IMR-90 (cell line): ENCODE data around the gene SIM2. TPM values are rescaled to one million over a fixed set of nuclear protein-coding genes. Genes with fewer than 3 reads are reported as not detected.

Experiments used
- ATAC-seq: fragments of 200-7000 bp; cut with Tn5 transposase; 2 replicates; pipeline ENCODE4 v1.9.1; 2020; ENCODE audit warnings: low read depth, mild to moderate bottlenecking, moderate library complexity
- BruUV-seq: library from RNA; stranded (reverse); fragments of 400-500 nt; replicated peaks from 2 replicates; lab custom pipeline; 2021; lab: Mats Ljungman, UMichigan
- CTCF ChIA-PET: fragments of 300-600 bp; formaldehyde crosslinking; extraction: SDS; loops from one replicate; lab custom pipeline; 2021; ENCODE audit warnings: antibody characterized with exemption; lab: Yijun Ruan, JAX
- POLR2A ChIA-PET: fragments of 300-600 bp; sonication (Branson Sonifier 250); formaldehyde crosslinking; loops from one replicate; lab custom pipeline; 2022; ENCODE audit warnings: antibody characterized with exemption; ENCODE audit not compliant: unreplicated experiment; lab: Charles Lee
- DNase-seq: peaks from one replicate; pipeline ENCODE4 v3.0.0; 2013
- H2AFZ ChIP-seq: replicated peaks from 2 replicates; pipeline ENCODE3; 2013; ENCODE audit warnings: low read length, mild to moderate bottlenecking; ENCODE audit not compliant: poor library complexity
- H2AK5ac ChIP-seq: 2 replicates; pipeline ENCODE4 v1.6.1; 2013; ENCODE audit warnings: low read depth, low read length, inconsistent platforms
- H2AK9ac ChIP-seq: replicated peaks from 2 replicates; pipeline ENCODE3; 2013; ENCODE audit warnings: mild to moderate bottlenecking, low read depth, low read length, moderate library complexity; ENCODE audit not compliant: poor library complexity
- H2BK120ac ChIP-seq: 2 replicates; pipeline ENCODE4 v1.6.1; 2013; ENCODE audit warnings: low read depth, low read length, inconsistent platforms
- H2BK15ac ChIP-seq: 3 replicates; pipeline ENCODE4 v1.6.1; 2013; ENCODE audit warnings: low read depth, low read length, inconsistent platforms
- H2BK20ac ChIP-seq: 2 replicates; pipeline ENCODE4 v1.6.1; 2013; ENCODE audit warnings: low read depth, mild to moderate bottlenecking, inconsistent platforms, low read length, moderate library complexity
- H2BK5ac ChIP-seq: 2 replicates; pipeline ENCODE4 v1.6.1; 2013; ENCODE audit warnings: mild to moderate bottlenecking, low read depth, low read length, inconsistent platforms; ENCODE audit not compliant: poor library complexity, severe bottlenecking
- H3K14ac ChIP-seq: replicated peaks from 2 replicates; pipeline ENCODE4 v1.6.1; 2013; ENCODE audit warnings: low read depth, low read length, inconsistent platforms
- H3K18ac ChIP-seq: 2 replicates; pipeline ENCODE4 v1.6.1; 2013; ENCODE audit warnings: low read depth, low read length, control low read depth
- H3K23ac ChIP-seq: 2 replicates; pipeline ENCODE4 v1.6.1; 2013; ENCODE audit warnings: low read depth, low read length, inconsistent platforms
- H3K27ac ChIP-seq: 2 replicates; pipeline ENCODE4 v1.5.1; 2013; ENCODE audit warnings: mild to moderate bottlenecking, control low read depth, low read length; ENCODE audit not compliant: insufficient read depth
- H3K27me3 ChIP-seq: 2 replicates; pipeline ENCODE4 v1.6.1; 2013; ENCODE audit warnings: low read length; ENCODE audit not compliant: control insufficient read depth, insufficient read depth
- H3K36me3 ChIP-seq: 2 replicates; pipeline ENCODE4 v1.6.1; 2013; ENCODE audit warnings: low read length, mixed read lengths; ENCODE audit not compliant: control insufficient read depth, insufficient read depth
- H3K4ac ChIP-seq: 2 replicates; pipeline ENCODE4 v1.6.1; 2013; ENCODE audit warnings: low read depth, low read length, inconsistent platforms
- H3K4me1 ChIP-seq: 2 replicates; pipeline ENCODE4 v1.6.1; 2013; ENCODE audit warnings: low read length, mixed read lengths; ENCODE audit not compliant: control insufficient read depth, insufficient read depth
- H3K4me2 ChIP-seq: 2 replicates; pipeline ENCODE4 v1.6.1; 2013; ENCODE audit warnings: low read depth, mild to moderate bottlenecking, control low read depth, low read length, moderate library complexity
- H3K4me3 ChIP-seq: 2 replicates; pipeline ENCODE4 v1.5.1; 2013; ENCODE audit warnings: low read depth, mild to moderate bottlenecking, control low read depth, low read length, moderate library complexity; ENCODE audit not compliant: insufficient read depth
- H3K56ac ChIP-seq: 2 replicates; pipeline ENCODE4 v1.6.1; 2013; ENCODE audit warnings: low read length, inconsistent platforms; ENCODE audit not compliant: insufficient read depth; ENCODE audit errors: extremely low read depth
- H3K79me1 ChIP-seq, 2 experiments: 2 replicates each; pipeline ENCODE4 v1.6.1; 2013; ENCODE audit warnings: low read length in 2 of 2, inconsistent platforms in 1 of 2, low read depth in 1 of 2
- H3K9ac ChIP-seq: 2 replicates; pipeline ENCODE4 v1.6.1; 2013; ENCODE audit warnings: low read depth, low read length, control low read depth
- H3K9me1 ChIP-seq: 2 replicates; pipeline ENCODE4 v1.6.1; 2013; ENCODE audit warnings: low read length, inconsistent platforms; ENCODE audit not compliant: insufficient read depth
- H3K9me3 ChIP-seq: 2 replicates; pipeline ENCODE4 v1.6.1; 2013; ENCODE audit warnings: low read length; ENCODE audit not compliant: control insufficient read depth, insufficient read depth
- H4K20me1 ChIP-seq: 2 replicates; pipeline ENCODE4 v1.6.1; 2013; ENCODE audit warnings: low read length, inconsistent platforms; ENCODE audit not compliant: insufficient read depth
- H4K5ac ChIP-seq: 2 replicates; pipeline ENCODE4 v1.6.1; 2013; ENCODE audit warnings: mild to moderate bottlenecking, low read depth, low read length, control low read depth
- H4K8ac ChIP-seq, 2 experiments: 2 replicates each; pipeline ENCODE4 v1.6.1; 2013; ENCODE audit warnings: low read depth in 2 of 2, low read length in 2 of 2, control low read depth in 1 of 2, inconsistent platforms in 1 of 2
- H4K91ac ChIP-seq: 2 replicates; pipeline ENCODE4 v1.6.1; 2013; ENCODE audit warnings: low read depth, low read length, inconsistent platforms; ENCODE audit not compliant: insufficient read depth
- BHLHE40 ChIP-seq: fragments of 150-350 bp; IDR thresholded peaks from 2 replicates; pipeline ENCODE4 v1.6.1; 2016; ENCODE audit warnings: mild to moderate bottlenecking, low read depth, low read length
- CEBPB ChIP-seq: IDR thresholded peaks from 2 replicates; pipeline ENCODE4 v1.6.1; 2012; ENCODE audit warnings: low read depth, low read length, improper control_type of control experiment
- CHD1 ChIP-seq: IDR thresholded peaks from 2 replicates; pipeline ENCODE4 v1.6.1; 2012; ENCODE audit warnings: low read depth, low read length, improper control_type of control experiment
- FOS ChIP-seq: fragments of 150-350 bp; IDR thresholded peaks from 2 replicates; pipeline ENCODE4 v1.6.1; 2016; ENCODE audit warnings: low read depth, low read length
- MAFK ChIP-seq: IDR thresholded peaks from 2 replicates; pipeline ENCODE4 v1.6.1; 2012; ENCODE audit warnings: low read depth, low read length, improper control_type of control experiment
- MAZ ChIP-seq: IDR thresholded peaks from 2 replicates; pipeline ENCODE4 v1.6.1; 2012; ENCODE audit warnings: low read depth, mild to moderate bottlenecking, low read length, improper control_type of control experiment, moderate library complexity, borderline replicate concordance
- MXI1 ChIP-seq: IDR thresholded peaks from 2 replicates; pipeline ENCODE4 v1.6.1; 2012; ENCODE audit warnings: low read depth, mild to moderate bottlenecking, low read length, moderate library complexity, borderline replicate concordance
- NFE2L2 ChIP-seq: fragments of 150-350 bp; IDR thresholded peaks from 2 replicates; pipeline ENCODE4 v1.6.1; 2016; ENCODE audit warnings: low read depth, mild to moderate bottlenecking, low read length
- POLR2A ChIP-seq: IDR thresholded peaks from 2 replicates; pipeline ENCODE4 v1.6.1; 2012; ENCODE audit warnings: mild to moderate bottlenecking, low read depth, low read length
- RAD21 ChIP-seq: IDR thresholded peaks from 2 replicates; pipeline ENCODE4 v1.6.1; 2012; ENCODE audit warnings: low read length, improper control_type of control experiment
- RCOR1 ChIP-seq: IDR thresholded peaks from 2 replicates; pipeline ENCODE4 v1.6.1; 2012; ENCODE audit warnings: mild to moderate bottlenecking, low read length, improper control_type of control experiment; ENCODE audit not compliant: insufficient replicate concordance
- RFX5 ChIP-seq: IDR thresholded peaks from 2 replicates; pipeline ENCODE4 v1.8.0; 2012; ENCODE audit warnings: low read depth, mild to moderate bottlenecking, low read length, moderate library complexity
- SMC3 ChIP-seq: fragments of 150-350 bp; IDR thresholded peaks from 2 replicates; pipeline ENCODE4 v1.6.1; 2016; ENCODE audit warnings: low read depth, mild to moderate bottlenecking, antibody characterized with exemption, low read length, moderate library complexity
- WGBS, 2 experiments: methylation state at CpG; one replicate each; pipeline versions ENCODE4 v1.1.5 to v1.1.7; 2013; ENCODE audit warnings: missing lambda C conversion rate in 2 of 2; ENCODE audit not compliant: insufficient read length in 1 of 2; ENCODE audit errors: extremely low coverage in 2 of 2; 5-methylcytosine and 5-hydroxymethylcytosine counted together
- dilution Hi-C: fragments of 300-500 bp; cut with HindIII; formaldehyde crosslinking; loops from one replicate; pipeline ENCODE4 v1.14.3; 2018; ENCODE audit warnings: low sequenced_read_pairs; ENCODE audit not compliant: unreplicated experiment
- in situ Hi-C: fragments of 300-500 bp; cut with MboI; formaldehyde crosslinking; loops from 3 replicates; pipeline ENCODE4 v1.14.3; 2019; ENCODE audit warnings: low sequenced_read_pairs, inconsistent platforms, mixed read lengths
- intact Hi-C: fragments of 100-400 bp; cut with micrococcal nuclease; formaldehyde crosslinking; loops from 2 replicates; pipeline ENCODE4 v1.10.0; 2022
- polyA plus RNA-seq, 3 experiments: library from polyadenylated mRNA; depleted of rRNA; stranded (reverse); fragments of >200 nt; gene quantifications; 2 replicates each; pipeline ENCODE4 v1.2.3, GENCODE V29; 2012; ENCODE audit warnings: low replicate concordance in 1 of 3
- total RNA-seq: library from RNA; depleted of rRNA; stranded (reverse); fragments of >200 nt; gene quantifications from 2 replicates; pipeline ENCODE4 v1.2.3, GENCODE V29; 2012
- TF ChIP-seq, protein P1 (sequence below): fragments of 150-350 bp; IDR thresholded peaks from 2 replicates; pipeline ENCODE4 v1.6.1; 2017; ENCODE audit warnings: mild to moderate bottlenecking, antibody characterized with exemption, low read length, low read depth
- TF ChIP-seq, protein P2 (sequence below): conservative IDR thresholded peaks from 2 replicates; pipeline ENCODE4 v1.5.1; 2012; ENCODE audit warnings: mild to moderate bottlenecking, low read depth, low read length, improper control_type of control experiment
- TF ChIP-seq, protein P3 (sequence below): fragments of 150-350 bp; IDR thresholded peaks from 2 replicates; pipeline ENCODE4 v1.6.1; 2016; ENCODE audit warnings: low read depth, mild to moderate bottlenecking, low read length, moderate library complexity, borderline replicate concordance

SIM2 gene
- total and polyA plus RNA-seq, 2 of the 4 experiments (the other 2 are of a cell fraction), result 2.2 to 7.5 TPM

GRCh38 chr21:36768496-36768895 is 69.6 kb downstream of the SIM2 start:
- ATAC-seq, result no peak
- DNase-seq, result no peak
- CTCF ChIA-PET, result interaction anchor here (0.6 kb wide), 1 partner anchor 18 kb away, joined by 3 read pairs; no protein-coding TSS in a partner anchor

More at GRCh38 chr21:36768496-36768895, 69.6 kb downstream of the SIM2 start:
- Histone ChIP-seq H3K18ac (peak overlapping the region; percentile 37), H2BK120ac (no peak overlapping the region), H2BK20ac (peak overlapping the region; percentile 16; the same call in 1 of the 2 replicates), H3K79me1 (no peaks in the 10 kb centered on the region), H3K27ac (no peak overlapping the region), H3K9ac (no peak overlapping the region), H4K20me1 (no peaks in the 10 kb centered on the region; the same call in 1 of the 2 replicates), H3K9me3 (no peaks in the 10 kb centered on the region), H2BK15ac (no peak overlapping the region), H3K9me1 (0 out of 2 replicates have a peak, but pooled peaks cover 8% of the 10 kb centered on the region), H2BK5ac (no peak overlapping the region), H3K27me3 (no peaks in the 10 kb centered on the region), H2AK5ac (no peak overlapping the region; the same call in 1 of the 2 replicates), H3K4me3 (no peak overlapping the region), H3K56ac (no peak overlapping the region), H3K36me3 (no peaks in the 10 kb centered on the region), H3K14ac (no peak overlapping the region), H3K23ac (no peak overlapping the region), H2AK9ac (no peak overlapping the region), H4K5ac (no peak overlapping the region), H4K91ac (no peak overlapping the region), H3K4me1 (peaks cover 15% of the 10 kb centered on the region), H2AFZ (no peak overlapping the region), H3K4me2 (no peak overlapping the region), H4K8ac (no peak overlapping the region), H3K4ac (peak overlapping the region; percentile 11; the same call in 1 of the 2 replicates)
- in situ Hi-C loops (no loop called here), dilution Hi-C loops (no loop called here), intact Hi-C loops (no loop called here)
- 92% methylated on average over 8 of the region's 13 CpGs; no CpG with 5 or more reads in 1 of the 2 experiments for WGBS, 2 experiments
- BruUV-seq, result no TSS peak
- POLR2A ChIA-PET, result no interaction called here
- TF ChIP-seq CHD1, result no peak
- no peak for TF ChIP-seq RAD21
- TF ChIP-seq SMC3, result no peak
- no peak for TF ChIP-seq MAZ
- no peak for TF ChIP-seq NFE2L2
- TF ChIP-seq MAFK, result no peak
- TF ChIP-seq RFX5, result no peak
- TF ChIP-seq FOS, result no peak
- no peak for TF ChIP-seq RCOR1
- TF ChIP-seq, protein P1, sequence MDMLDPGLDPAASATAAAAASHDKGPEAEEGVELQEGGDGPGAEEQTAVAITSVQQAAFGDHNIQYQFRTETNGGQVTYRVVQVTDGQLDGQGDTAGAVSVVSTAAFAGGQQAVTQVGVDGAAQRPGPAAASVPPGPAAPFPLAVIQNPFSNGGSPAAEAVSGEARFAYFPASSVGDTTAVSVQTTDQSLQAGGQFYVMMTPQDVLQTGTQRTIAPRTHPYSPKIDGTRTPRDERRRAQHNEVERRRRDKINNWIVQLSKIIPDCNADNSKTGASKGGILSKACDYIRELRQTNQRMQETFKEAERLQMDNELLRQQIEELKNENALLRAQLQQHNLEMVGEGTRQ, result no peak
- TF ChIP-seq, protein P2, sequence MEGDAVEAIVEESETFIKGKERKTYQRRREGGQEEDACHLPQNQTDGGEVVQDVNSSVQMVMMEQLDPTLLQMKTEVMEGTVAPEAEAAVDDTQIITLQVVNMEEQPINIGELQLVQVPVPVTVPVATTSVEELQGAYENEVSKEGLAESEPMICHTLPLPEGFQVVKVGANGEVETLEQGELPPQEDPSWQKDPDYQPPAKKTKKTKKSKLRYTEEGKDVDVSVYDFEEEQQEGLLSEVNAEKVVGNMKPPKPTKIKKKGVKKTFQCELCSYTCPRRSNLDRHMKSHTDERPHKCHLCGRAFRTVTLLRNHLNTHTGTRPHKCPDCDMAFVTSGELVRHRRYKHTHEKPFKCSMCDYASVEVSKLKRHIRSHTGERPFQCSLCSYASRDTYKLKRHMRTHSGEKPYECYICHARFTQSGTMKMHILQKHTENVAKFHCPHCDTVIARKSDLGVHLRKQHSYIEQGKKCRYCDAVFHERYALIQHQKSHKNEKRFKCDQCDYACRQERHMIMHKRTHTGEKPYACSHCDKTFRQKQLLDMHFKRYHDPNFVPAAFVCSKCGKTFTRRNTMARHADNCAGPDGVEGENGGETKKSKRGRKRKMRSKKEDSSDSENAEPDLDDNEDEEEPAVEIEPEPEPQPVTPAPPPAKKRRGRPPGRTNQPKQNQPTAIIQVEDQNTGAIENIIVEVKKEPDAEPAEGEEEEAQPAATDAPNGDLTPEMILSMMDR, result no peak
- no peak for TF ChIP-seq POLR2A
- TF ChIP-seq BHLHE40, result no peak
- TF ChIP-seq, protein P3, sequence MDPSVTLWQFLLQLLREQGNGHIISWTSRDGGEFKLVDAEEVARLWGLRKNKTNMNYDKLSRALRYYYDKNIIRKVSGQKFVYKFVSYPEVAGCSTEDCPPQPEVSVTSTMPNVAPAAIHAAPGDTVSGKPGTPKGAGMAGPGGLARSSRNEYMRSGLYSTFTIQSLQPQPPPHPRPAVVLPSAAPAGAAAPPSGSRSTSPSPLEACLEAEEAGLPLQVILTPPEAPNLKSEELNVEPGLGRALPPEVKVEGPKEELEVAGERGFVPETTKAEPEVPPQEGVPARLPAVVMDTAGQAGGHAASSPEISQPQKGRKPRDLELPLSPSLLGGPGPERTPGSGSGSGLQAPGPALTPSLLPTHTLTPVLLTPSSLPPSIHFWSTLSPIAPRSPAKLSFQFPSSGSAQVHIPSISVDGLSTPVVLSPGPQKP, result no peak
- TF ChIP-seq CEBPB, result no peak
- no peak for TF ChIP-seq MXI1
